ENCODE measurements around the gene TBC1D10A.
A peak's percentile ranks its signal among the peaks of the same experiment; 100 is the strongest.

Gene TBC1D10A

DNA sequence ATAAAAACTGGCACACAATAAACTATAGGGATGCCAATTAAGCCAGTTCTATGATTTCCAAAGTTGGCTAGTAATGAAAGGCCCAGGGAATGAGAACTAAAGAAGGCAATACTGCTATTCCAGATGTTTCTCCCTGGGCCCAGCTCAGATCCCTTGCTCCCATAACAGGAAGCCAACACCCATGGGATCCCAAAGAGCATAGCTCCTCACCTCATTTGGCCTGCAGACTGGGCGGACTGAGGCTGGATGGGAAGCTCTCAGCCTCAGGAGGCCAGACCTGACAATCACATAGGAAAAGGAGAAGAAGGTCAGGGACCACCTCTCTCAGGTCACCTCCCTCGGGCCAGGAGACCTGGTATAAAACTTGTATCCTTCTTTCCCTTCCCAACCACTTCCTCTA, 5.3 kb downstream of the TBC1D10A start:
- no peak for DNase-seq (ENCODE audit: low read depth in 2 of 2, low spot score in 1 of 2)

GRCh38 chr22:30320021-30320556, 6.7 kb downstream of the TBC1D10A start:
- no peak for DNase-seq (ENCODE audit: low read depth in 2 of 2, low spot score in 1 of 2)

- no peak for DNase-seq (ENCODE audit: low read depth in 2 of 2, low spot score in 1 of 2)
Measured at GRCh38 chr22:30318799-30319419, 7.8 kb downstream of the TBC1D10A start.

GRCh38 chr22:30317778-30318177, 9.0 kb downstream of the TBC1D10A start:
- DNase-seq (ENCODE audit: low read depth in 2 of 2, low spot score in 1 of 2) = no peak

DNA sequence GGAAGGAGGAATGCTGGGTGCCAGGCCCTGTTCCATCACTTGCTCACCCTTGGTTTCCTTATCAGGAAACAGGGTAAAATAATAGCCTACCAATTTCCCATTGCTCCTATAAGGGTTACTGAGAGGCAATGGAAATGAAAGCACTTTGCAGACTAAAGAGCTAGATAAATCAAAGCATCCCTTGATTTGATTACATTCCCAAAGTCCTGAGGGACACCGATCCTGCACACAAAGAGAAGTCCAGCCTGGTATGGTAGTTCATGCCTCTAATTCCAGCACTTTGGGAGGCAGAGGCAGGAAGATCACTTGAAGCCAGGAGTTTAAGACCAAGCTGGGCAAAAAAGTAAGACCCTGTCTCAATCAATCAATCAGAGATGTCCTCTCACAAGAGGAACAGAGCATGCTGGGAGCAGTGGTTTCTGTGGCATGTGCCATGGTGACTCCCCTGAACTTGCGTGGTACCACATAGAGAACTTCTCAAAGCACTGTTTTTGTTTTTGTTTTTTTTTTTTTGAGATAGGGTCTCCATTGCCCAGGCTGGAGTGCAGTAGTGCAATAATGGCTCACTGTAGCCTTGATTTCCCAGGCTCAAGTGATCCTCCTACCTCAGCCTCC, 10.7 kb downstream of the TBC1D10A start:
- DNase-seq (ENCODE audit: low read depth in 2 of 2, low spot score in 1 of 2) = no peak

- peak in 1 of 2 donors; percentile 27 for DNase-seq (ENCODE audit: low read depth in 2 of 2, low spot score in 1 of 2)
Measured at GRCh38 chr22:30314915-30315314, 11.8 kb downstream of the TBC1D10A start.

DNA sequence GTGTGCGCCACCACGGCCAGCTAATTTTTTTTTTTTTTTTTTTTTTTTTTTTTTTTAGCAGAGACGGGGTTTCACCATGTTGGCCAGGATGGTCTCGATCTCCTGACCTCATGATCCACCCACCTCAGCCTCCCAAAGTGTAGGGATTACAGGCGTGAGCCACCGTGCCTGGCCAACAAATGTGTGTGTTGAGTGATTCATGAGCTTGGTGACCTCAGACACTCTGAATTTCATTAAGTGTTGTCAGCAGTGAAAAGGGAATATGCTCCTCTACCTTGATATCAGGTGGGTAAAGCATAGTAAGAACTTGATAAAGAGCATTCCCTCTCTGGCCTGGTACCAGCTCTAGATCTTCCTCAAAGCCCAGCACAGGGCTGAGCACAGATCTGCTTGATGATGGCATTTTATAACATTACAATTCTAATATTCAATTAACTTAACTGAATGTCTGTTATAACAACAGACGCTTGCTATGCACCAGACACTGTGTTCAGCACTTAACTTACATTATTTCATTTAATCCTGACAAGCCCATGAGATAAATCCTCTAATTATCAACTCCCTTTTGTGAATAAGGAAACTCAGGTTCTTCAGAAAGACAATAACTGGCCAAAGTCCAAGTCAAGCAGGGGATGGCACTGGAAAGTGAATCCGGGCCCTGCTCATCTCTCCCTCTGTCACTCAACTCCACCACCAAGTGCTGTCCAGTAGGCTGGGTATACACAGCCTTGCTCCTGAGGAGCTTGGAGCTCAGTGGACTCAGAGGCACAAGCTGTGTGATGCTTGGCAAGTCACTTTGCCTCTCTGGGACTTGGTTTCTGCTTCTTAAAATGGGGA, 13.0 kb downstream of the TBC1D10A start:
- DNase-seq (ENCODE audit: low read depth in 2 of 2, low spot score in 1 of 2) = no peak

DNA sequence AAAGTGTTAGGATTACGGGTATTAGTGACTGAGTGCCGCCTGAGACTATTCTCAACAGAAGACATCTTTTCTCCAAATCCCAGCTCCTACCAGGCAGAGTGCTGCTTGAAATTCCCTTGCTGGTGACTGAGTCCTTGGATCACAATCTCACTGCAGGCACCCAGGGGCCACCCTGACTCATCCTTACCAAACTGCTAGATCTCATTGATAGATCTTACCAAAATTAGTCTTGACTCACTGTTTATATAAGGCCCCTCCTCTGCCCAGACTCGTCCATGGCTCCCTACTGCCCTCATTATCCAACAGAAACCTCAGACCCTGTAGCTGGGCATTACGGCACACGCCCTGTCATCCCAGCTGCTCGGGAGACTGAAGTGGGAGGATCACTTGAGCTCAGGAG, 14.7 kb downstream of the TBC1D10A start:
- no peak for DNase-seq (ENCODE audit: low read depth in 2 of 2, low spot score in 1 of 2)

GRCh38 chr22:30310881-30311771, 15.6 kb downstream of the TBC1D10A start:
- no peak for DNase-seq (ENCODE audit: low read depth in 2 of 2, low spot score in 1 of 2)

- no peak for DNase-seq (ENCODE audit: low read depth in 2 of 2, low spot score in 1 of 2)
Measured at GRCh38 chr22:30309951-30310741, 16.6 kb downstream of the TBC1D10A start.

DNA sequence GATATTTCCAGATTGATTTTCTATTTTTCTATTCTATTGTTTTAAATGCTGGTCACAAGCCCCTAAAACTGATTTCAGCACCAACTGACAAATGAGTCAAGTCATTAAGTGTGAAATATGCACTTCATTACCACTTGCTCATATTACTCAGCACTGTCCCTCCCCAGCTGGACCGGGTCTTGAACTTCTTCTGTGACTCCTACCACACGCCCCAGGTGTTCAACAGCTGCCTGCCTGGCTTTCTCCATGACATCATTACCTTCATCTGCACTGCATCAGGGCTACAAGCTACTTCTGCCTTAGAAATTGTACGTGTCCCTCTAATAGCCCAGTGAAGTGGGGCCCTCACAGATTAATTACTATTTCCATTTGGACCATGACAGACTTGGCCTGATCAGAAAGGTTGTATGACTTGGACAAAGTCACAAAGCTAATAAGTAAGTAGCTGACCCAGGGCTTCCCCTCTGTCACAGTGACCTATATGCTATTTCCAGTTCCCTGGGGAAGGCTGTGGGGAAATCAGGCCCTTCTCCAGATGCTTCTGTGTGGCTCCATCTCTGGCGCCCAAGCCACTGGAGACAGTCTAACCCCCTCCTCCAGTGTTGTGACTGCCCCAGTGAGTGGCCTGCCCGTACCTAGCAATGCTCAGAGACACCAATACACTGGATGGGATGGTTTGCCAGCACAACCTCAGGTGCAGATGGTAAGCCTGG, 18.1 kb downstream of the TBC1D10A start:
- DNase-seq (ENCODE audit: low read depth in 2 of 2, low spot score in 1 of 2) = no peak

- no peak for DNase-seq (ENCODE audit: low read depth in 2 of 2, low spot score in 1 of 2)
Measured at GRCh38 chr22:30308093-30308492, 18.6 kb downstream of the TBC1D10A start.

DNA sequence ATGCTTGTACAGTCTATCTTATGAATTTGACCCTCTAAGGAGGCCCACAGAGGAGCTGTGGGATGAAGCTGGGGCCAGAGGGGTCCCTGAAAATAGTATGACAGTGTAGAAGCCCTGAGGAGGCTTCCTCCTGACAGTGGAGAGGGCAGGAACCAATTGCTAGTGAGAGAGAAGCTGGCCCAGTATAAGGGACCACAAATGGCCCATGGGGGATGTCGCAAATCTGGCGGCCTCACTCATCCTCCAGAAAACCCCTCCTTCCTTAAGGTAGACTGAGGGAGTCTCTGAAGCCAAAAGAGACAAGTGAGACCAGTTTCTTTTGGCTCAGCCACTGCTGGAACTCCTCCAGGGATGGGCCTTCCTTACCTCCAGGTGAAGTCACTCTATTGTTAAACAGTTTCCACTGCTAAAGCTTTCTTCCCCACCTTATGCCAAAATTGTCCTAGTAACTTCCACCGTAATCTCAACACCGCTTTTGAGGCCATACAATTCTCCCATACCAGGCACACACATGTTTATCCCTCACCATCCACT, 19.6 kb downstream of the TBC1D10A start:
- no peak for DNase-seq (ENCODE audit: low read depth in 2 of 2, low spot score in 1 of 2)

- DNase-seq (ENCODE audit: low read depth in 2 of 2, low spot score in 1 of 2) = no peak
Measured at GRCh38 chr22:30306627-30307011, 20.1 kb downstream of the TBC1D10A start.

DNA sequence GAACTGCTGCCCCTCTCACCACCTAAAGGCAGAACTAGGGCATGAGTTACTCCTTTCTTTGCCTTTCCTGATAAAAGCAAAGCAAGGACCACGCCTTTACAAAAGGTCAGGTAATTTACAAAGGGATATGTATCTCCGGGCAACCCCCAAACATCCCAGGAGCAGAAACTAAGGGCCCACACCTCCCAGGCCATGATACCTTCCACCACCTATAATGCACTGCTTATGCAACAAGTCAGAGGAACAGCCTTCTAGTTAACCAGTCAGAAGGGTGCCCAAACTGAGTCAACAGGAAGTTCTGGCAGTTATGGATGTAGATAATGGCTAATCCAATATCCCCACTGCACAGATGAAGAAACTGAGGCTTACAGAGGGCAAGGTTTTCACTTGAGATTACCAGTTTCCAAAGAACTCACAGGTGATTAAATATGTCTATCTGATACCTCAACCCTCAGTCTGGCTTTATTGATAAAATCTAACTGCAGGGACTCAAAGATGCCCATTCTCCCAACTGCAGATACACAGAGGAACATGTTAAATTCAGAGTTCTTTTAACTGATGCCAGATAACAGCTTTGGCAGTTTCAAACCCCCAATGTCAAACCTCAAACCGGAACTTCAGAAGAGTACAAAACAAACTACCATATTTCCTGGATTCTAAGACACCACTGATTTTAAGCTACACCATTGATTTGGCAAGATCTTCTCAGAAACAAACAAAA, 20.7 kb downstream of the TBC1D10A start:
- no peak for DNase-seq (ENCODE audit: low read depth in 2 of 2, low spot score in 1 of 2)

DNA sequence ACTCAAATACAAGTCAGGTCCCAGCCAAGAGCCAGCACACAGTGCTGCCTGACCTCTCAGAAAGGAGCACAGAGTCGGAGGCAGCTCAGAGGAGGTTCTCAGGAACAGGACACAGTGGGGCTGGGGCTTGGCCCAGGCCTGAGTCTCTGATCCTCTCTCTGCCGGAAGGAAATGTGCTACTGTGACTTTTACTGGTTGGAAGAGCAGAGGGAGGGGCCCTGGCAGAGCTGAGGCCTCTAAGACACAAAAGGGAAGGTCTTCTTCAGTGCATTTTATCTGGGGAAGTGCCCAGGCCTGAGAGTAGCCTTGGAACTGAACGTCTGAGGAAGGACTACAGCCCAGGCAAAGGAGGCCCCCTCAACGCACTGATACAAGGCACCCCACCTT, 21.2 kb downstream of the TBC1D10A start:
- DNase-seq (ENCODE audit: low read depth in 2 of 2, low spot score in 1 of 2) = no peak

DNA sequence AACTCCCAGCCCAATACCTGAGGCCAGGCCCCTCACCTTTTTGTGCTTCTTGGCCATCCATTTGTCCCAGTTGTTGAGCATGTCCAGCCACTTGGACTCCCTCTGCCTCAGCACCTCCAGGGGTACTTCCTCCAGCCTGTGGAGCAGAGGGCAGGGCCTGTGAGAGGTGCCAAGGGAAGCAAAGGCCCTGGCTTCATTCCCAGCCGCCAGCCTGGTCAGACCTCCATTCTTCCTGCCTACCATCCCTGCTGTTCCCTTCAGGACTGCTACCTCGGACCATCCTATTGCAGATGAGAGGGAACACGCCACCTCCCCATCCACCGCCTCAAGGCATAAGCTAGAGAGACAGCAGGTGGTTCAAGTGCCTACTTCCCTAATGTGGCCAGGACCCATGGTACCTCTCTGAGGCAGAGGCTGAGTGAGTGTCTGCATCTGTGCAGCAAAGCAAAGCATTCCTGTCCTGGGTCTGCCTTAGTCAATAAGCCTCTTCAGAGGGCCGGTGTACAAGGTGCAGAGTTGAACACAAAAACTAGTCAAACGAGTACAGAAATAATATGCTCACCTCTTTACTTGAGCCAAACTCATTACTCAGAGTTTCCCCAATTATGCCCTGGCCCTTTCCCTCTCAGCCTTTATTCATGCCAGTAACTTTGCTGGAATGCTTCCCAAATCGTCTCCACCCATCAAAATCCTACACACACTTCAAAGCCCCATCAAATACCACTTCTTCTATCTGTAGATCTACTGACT, 22.1 kb downstream of the TBC1D10A start:
- no peak for DNase-seq (ENCODE audit: low read depth in 2 of 2, low spot score in 1 of 2)

DNA sequence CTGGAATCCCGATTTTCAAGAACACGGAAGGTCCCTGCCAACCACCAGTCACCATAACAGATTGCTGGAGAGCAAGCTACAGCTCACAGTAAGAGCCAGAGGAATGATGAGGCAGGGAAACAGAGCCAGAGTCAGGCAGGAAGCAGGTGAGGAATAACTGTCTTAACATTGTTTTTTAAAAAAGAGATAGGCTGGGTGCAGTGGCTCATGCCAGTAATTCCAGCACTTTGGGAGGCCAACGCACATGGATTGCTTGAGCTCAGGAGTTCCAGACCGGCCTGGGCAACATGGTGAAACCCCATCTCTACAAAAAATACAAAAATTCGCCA, 24.0 kb downstream of the TBC1D10A start:
- no peak for DNase-seq (ENCODE audit: low read depth in 2 of 2, low spot score in 1 of 2)

Data from stimulated activated CD8-positive, alpha-beta memory T cell treated with anti-CD3 and anti-CD28 coated beads, Interleukin-4, amount 100 ng/mL, for 4 hours (primary cell).